GM19372 (cell line): ENCODE measurements around the gene SLC6A11.

ENCODE experiments used
- ATAC-seq: cut with Tn5 transposase; IDR thresholded peaks from one replicate; pipeline ENCODE4 v1.9.1; 2021; ENCODE audit warnings: mild to moderate bottlenecking, low read depth, moderate library complexity; ENCODE audit not compliant: unreplicated experiment

SLC6A11 gene

DNA sequence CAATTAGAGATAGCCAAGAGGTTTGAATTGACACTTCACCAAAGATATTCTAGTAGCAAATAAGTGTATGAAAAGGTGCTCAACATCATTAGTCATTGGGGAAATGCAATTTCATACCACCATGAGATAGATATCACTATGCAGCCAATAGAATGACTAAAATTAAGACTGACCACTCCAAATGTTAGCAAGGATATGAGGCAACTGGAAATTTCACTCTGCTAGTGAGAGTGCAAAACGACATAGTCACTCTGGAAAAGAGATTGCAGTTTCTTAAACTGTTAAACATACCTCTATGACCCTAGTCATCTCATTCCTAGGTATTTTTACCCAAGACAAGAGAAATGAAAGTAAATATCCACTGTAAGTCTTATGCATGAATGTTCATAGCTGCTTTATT, 27.6 kb upstream of the SLC6A11 start:
- no peak for ATAC-seq

DNA sequence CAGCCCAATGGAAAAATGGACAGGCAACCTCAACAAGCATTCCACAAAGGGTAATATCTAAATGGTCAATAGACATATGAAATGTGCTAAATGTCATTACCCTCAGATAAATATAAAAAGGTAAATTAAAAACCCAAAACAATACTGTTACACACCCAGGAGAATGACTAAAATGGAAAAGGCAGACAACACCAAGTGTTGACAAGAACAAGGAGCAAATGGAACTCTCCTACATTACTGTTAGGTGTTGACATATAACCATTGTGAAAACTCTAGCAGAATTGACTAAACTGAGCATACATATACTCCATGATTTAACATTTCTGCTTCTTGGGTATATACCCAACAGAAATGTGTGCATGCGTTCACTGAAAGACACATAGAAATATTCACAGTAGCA, 25.3 kb upstream of the SLC6A11 start:
- ATAC-seq, result no peak

DNA sequence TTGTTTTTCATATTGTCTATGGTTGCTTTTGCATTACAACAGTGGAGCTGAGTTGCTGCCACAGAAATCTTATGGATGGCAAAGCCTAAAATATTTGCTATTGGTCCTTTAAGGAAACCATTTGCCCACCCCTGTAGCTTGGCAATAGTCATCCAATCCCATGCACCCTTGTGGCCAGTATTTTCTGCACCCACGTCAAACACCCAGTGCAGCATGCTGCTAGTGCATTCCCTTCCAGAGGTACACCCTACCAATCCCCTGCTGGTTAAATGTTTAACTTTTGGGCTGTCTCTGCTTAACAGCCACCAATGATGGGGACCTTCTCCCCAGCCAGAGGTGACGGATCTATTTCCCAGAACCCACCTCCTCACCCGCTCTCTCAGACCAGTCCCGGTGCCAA, 23.8 kb upstream of the SLC6A11 start:
- ATAC-seq, result no peak

DNA sequence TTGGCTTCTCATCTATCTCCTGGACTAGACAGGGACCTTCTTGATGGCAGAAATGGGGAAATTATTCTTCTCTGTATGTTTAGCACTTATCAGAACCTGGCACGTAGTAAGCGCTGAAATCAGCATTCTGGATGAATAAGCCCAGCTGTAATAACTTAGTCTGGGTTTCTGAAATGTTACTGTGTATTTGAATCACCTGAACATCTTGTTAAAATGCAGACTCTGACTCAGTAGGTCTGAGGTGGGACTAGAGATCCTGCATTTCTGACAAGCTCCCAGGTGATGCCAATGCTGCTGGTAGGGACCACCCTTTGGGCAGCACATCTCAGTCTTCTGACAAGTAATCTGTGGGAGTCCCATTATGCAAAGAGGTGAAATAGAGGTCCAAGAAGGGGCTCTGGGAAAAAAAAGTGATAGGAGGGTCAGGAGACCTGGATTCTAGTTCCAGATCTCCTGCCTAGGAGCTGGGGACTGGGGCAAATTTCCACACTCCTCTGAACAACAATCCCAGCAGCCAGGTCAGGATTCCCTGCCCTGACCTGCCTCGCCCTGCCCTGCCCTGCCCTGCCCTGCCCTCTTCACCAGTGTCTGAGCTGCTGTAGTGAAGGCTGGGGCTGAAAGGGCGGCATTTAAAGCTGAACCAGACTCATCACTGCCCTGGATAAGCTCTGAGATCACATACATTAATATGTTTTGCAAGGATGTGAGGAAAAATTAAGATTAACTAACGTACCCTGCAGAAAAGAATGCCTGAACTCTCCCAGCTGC, 17.2 kb upstream of the SLC6A11 start:
- no peak for ATAC-seq

DNA sequence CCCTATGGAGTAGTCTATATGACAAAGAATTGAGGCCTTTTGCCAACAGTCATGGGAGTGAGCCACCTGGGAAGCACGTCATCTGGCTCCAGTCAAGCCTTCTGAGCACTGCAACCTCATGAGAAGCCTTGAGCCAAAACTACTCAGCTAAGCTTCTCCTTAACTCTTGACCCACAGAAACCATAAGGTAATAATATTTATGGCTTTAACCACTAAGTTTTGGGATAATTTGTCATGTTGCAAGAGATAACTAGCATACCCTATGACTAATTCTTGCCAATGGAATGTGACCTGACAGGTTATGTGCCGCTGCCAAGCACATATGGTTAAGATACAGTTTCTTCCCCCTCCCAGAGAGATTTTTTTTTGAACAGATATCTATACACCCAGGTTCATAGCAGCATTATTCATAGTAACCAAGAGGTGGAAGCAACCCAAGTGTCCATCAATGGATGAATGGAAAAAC, 11.8 kb upstream of the SLC6A11 start:
- no peak for ATAC-seq

DNA sequence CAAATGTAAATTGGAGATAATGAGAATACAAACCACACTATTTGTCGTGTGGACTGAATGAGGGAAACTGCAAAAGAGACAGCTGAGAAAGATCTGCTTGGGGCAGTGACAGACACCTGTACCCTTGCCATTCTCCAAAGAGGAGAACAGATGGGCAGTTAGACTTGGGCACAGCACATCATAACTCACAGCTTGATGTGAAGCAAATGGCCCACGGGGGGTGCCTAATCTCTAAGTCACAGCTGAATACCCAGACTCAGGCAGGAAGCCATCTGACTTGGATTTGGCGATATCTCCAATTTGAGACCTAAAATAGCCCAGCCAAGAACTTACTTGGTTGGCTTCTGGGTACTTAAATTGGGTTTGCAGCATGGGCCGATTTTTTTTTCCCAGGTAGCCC, 10.0 kb upstream of the SLC6A11 start:
- no peak for ATAC-seq

DNA sequence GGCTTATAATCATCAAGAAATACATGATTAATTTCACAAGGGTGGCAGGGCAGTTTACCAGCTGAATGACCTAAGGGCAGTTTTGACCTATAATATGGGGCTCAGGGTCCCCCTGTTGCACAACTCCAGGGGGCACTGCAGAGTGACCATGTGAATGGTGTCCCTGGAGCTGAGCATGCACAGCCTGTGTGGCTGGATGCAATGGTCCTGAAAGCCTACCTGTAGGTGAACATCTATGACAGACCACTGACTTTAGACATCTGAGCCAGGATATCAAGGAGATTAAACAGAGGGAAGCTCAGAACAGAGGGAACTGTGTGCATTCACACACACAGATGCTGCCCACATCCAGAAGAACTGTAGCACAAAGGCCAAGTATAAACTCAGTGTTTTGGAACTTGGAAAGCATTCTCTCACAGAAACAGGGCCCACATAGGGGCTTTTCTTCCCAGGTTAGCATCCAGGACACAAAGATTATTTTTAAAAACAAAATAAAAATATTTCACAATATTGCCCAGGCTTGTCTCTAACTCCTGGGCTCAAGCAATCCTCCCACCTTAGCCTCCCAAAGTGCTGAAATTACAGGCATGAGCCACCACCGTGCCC, 7.8 kb upstream of the SLC6A11 start:
- ATAC-seq, result no peak

DNA sequence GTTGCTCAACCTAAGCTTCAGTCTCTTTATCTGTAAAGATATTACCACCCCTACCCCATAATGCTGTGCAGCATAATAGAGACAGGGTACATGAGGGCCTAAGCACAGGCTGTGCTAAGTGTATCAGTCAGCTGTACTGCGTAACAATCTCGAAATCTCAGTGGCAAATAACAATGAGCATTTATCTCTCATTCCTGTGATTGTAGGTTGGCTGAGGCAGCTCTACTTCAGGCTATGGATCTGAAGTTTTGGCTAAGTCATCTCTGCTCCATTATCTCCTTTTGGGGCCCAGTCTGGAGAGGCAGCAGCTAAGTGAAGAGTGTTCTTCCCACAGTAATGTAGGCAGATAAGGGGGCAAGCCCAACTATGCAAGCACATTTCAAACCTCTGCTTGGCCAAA, 7.1 kb upstream of the SLC6A11 start:
- no peak for ATAC-seq

DNA sequence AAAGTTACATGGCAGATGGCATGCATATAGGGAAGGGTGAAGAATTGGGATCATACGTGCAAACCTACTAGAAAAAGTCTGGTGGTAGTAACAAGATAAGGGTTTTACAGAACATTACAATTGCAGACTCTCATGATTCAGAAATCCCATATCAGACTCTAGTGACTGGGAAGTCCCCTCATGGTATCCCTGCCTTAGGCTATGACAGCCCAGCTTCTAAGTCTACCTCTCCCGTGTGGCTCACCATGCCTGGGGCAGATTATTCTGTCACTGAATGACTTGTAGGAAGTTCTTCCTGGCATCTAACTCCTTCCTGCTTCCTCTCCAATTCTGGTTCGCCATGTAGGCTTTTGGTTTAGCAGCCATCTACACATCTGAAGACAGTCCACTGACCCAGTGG, 5.7 kb upstream of the SLC6A11 start:
- ATAC-seq, result no peak

DNA sequence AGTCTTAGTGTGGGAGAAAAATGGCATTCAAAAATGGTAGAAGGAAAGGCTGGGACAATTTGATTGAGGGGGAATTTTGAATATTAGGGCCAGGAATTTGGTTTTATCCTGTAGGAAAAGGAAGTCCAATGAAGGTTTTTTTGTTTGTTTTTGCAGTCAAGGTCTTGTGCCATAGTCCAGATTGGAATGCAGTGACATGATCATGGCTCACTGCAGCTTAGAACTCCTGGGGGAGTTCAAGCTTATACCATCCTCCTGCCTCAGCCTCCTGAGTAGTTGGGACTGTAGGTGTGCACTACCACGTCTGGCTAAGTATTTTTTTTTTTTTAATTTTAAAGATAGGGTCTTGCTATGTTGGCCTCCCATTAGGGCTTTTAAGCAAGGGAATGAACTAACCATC, 2.6 kb upstream of the SLC6A11 start:
- ATAC-seq, result no peak

DNA sequence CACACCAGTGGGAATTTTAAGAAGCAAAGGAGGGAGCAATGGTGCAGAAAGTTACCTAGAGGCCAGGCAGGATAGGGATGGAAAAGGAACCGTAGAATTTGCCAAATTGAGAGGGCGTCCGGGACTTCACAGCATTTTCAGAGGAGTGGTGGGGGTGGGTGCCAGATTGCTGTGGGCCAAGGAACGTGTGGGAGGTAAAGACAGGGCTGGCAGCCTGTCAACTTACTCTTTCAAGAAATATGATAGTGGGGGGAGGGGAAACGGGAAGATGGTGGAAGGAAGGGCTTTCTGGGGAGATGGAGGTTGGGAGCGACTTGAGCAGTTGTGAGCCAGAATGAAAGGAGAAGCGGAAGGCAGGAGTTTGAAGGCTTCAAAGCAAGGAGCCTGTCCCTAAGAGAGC, 1.4 kb upstream of the SLC6A11 start:
- ATAC-seq, result no peak

DNA sequence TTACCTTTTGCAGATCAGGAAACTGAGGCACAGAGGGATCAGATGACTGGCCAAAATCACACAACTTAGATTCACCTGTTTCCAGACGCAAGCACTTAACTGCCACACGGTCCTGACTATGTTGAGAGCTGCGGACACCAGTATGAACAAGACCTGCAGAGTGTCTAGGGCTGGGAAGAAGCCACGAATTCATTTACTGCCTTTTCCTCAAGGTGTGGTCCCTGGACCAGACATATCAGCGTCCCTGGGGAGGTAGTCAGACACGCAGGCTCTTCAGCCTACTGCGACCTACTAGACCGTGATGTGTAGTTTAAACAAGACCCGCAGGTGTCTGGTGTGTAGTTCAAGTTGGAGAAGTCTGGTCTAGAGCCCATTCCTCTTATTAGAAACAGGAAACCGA, 541 bp upstream of the SLC6A11 start:
- ATAC-seq, result no peak

DNA sequence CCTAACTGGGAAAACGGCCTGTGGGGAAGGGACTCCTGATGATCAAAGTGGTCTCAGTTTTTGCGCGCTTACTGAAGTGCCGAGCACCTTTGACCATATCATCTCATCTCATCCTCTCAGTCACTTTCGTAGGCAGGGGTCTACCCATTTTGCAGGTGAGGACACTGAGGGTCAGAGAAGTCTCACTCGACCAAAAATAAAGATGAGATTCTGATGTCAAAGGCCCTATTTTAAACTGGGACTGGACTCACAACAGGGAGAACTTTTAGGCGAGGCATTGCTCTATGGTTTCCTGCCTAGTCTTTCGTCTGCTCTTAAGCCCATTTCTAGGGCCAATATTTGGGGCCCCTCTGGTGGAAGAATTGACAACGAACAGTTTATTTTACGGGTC, 830 bp downstream of the SLC6A11 start:
- no peak for ATAC-seq

DNA sequence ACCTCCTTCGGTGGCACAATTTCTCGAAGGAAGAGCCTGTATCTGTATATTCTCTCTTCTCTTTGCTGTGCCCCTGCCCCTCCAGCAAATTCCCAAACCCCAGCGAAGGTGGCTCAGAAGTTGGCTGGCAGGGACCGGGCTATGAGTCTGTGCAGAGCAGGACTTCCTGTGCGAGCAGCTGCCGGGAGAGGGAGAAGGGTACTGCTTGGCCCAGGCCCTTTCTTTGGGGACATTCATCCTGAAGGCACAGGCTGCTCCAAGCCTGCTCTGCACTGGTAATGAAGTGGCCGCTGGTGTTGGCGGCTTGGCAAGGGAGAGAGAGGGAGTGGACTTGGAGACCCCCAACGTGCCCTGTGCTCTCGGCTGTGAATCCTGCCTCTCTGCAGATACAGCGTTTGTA, 1.5 kb downstream of the SLC6A11 start:
- ATAC-seq, result no peak

DNA sequence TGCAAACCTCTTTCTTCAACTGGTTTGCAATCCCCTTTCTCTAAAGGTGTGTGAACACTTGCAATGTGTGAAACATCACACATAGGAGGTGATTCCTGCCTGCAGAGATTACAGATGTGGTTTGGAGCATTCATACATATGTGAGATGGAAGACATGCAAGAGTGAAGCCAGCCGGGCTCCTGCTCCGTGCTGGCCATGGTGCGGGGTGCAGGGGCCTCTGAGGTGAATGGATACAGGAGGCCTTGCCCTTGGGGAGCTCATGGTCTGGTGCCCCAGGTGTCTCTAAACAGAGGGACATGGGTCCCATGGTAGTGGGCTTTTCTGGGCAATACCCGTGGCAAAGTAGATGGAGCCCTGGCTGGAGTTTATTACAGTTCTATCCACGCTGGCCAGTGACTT, 6.0 kb downstream of the SLC6A11 start:
- ATAC-seq, result no peak

DNA sequence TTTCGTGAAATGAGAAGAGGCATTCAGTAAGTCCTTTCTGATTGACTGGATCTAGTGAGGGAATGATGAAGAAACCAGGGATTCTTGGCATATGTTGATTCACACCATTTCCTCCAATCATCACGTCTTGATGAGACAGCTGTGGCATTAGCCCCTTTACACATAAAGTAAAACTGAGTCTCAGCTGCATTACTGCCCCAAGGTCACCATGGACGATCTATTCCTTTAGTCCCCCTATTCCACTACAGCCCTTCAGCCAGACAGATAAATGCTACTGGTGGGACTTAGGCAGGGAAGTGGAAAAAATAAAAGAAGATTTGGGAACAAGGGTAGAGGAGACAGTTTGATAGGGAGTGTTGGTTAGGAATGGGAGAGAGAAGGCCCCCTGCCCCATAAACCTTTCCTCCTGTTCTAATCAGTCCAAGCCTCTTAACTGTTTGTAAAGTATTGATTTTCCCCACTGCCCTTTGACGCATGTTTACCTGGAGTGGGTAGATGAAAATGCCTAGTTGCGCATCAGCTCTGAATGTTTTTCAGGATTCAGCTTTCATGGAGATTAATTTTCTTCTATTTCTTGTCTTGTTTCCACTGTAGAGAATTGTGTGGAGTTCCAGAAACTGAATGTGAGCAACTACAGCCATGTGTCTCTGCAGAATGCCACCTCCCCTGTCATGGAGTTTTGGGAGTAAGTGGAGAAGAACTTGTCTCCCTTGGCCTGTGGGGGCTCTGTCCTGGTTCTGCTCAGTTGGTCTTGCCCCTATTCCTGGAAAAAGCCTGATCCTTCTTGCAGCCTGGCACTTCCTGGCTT, 6.9 kb downstream of the SLC6A11 start:
- ATAC-seq, result no peak

DNA sequence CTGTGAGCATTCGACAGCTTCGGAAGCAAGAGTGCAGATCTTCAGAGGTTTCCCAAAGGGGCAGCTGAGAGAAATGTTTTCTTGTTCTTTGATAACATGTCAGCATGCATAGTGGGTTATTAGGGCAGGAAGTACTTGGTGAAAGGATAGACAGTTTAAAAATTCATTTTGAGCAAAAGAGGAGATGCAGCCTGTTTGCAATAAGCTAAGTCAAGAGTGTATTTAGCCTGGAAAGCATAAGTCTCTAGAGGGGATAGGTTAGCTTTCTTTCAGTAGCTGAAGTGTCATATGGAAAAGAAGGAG, 7.4 kb downstream of the SLC6A11 start:
- ATAC-seq, result no peak

DNA sequence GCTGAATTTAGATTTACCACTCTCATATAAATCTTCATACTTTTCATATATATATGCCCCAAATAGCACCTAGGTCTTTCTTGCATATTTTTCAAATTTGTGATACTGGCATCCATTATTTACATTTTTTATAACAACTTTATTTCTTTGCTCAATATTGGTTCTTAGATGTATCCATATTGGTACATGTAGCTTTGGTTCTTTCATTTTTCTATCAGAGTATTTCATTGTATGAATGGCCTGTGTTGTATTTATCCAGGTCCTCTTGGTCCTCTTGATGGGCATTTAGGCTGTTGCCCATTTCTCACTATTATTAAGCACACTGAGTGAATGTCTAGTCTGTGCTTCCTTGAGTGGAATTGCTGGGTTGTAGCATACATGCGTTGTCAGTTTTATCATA, 8.4 kb downstream of the SLC6A11 start:
- no peak for ATAC-seq

DNA sequence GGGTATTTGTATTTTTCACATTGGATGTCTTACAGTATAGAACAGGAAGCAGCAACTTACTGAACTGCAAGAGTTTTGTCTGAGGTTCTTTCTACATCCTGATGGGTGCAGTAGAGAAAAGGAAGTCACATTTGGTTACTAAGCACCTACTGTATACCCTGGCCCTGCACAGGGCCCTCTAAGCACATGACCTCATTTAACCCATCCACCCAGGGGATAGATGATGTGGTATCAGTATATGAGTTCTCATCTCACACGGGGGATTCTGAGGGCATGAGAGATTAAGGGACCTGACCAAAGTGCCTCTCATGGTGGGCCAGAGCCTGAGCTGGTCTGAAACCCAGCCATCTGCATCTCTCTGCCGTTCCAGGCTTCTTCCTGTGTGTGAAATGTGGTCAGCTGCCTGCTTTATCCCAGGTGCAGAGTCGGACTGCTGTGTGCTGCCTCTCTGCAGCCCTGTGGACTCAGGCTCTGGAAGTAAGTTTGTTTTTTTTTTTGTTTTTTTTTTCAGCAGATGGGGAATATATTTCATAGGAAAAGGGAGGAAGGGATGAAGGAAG, 17.9 kb downstream of the SLC6A11 start:
- ATAC-seq, result no peak

DNA sequence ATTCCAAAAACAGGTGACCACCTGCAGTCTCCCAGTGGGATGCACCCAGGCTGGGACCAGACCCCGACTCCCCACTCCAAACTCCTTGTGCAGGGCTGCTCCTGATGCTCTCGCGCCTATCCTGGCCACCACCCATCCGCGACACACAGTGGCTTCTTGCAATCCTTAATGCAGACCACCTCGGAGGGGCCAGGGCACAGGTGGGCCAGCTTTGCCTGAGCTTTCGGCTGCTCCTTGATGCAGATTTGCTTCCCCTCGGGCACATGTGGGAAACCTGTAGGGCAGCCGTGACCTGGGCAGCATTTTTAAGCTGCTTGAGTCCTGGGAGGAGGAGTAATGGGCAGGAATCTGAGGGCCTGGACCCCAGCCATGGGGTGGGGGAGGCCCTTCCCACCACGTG, 18.9 kb downstream of the SLC6A11 start:
- no peak for ATAC-seq

DNA sequence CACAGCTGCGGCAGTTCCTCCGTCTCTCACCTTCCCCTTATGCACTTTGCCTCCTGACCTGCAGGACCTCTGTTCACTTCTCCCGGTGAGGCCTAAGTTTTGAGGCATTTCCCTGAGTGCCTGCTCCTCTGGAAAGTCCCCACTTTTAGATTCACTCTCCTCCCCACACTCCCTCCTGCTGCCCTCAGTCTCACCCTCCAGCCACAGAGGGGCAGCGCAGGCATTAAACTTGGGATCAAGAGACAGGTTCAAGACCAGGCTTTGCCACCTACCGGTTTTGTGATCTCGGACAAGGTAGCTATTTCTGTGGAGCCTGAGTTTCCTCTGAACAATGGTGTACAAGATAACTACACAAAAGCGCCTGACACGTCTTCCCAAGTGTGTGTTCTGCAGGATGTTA, 19.4 kb downstream of the SLC6A11 start:
- ATAC-seq, result no peak

DNA sequence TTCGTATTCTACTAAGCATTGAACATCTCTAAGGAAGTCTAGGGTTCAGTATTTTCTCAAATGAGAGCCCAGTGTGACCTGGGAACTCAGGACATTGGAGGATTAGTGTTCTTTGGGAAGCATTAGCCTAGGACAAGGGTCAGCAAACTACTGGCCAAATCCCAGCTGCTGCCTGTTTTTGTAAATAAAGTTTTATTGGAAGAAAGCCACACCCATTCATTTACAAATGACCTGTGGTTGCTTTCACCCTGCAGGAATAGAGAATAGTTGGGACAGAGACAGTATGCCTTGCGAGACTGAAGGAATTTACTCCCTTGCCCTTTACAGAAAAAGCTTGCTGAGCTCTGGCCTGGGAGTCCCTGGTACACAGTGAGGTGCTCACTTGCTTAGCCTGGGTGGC, 20.6 kb downstream of the SLC6A11 start:
- no peak for ATAC-seq
